ENCODE measurements around the gene DMRTA2.

The DMRTA2 gene

DNA sequence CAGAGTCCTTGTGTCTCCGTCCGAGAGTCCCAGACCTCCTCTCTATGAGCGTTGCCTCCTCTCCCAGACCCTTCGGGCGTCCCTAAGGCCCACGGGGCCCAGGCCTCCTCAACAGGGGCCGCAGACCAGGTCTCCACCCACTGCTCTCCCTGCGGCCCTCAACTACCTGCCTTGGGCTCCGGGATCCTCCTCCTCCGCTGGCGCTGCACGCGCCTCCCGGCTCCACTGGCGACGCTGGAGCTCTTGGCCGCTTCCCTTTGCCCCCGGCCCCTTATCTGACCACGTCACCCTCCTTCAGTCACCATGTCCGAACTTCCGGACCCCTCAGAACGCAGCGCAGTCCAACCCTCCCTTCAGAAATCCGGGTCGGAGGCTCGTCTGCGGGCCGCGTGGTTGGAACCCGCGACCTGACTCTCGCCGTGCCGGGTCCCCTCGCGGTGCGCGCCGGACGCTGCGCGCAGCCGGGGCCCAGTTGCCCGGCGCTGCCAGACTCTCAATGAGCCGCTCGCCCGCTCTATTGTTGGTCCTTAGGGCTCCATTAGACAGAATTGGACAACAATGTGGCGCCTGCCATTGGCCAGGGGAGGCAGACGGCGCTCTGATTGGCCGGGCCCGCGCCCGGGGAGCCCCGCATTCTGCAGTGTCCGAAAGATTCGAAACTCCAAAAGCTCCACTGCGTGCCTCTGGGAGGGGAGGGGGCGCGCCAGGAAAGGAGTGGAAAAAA, at the start of gene DMRTA2:
DMRTA2 (minus strand) TSS at position 498 of the 724 bp plus-strand sequence. CDS start 1,907 bp downstream, outside the sequence.
- DNase-seq (ENCODE audit: low read depth), result no peak

DNA sequence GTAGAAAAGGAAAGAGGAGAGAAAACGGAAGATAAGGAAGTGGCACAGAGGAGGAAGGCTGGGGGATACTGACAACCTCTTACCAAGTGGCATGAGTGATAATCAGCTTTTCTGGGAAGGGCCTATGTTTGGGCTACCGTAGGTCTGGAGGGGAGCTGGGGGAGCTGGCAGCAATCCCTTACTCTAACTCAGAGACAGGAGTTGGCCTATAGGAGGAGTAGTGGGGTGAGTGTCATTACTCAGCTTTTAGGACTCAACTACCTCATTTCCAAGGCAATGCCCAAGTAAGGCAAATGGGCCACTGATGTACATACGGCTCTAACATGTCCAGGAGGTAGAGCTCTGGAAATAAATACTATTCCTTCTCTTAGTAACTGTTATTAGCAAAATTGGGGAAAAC, 48.7 kb upstream of the DMRTA2 start:
- DNase-seq (ENCODE audit: low read depth), result no peak

DNA sequence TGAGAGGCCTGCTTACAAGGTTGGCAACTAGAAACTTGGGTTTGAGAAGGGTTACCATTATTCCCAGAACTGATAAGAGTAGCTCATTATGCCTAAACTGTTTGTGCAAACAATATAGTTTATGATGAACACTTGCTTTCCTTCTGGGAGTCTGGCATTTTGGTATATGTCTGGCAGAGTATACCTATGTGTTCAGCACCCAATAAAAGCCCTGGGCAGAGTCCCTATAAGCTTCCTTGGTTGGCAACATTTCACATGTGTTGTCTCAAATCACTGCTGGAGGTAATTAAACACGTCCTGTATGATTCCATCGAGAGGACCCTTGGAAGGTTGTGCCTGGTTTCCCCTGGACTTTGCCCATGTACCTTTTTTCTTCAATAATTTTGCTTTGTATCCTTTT, 39.7 kb upstream of the DMRTA2 start:
- no peak for DNase-seq (ENCODE audit: low read depth)

DNA sequence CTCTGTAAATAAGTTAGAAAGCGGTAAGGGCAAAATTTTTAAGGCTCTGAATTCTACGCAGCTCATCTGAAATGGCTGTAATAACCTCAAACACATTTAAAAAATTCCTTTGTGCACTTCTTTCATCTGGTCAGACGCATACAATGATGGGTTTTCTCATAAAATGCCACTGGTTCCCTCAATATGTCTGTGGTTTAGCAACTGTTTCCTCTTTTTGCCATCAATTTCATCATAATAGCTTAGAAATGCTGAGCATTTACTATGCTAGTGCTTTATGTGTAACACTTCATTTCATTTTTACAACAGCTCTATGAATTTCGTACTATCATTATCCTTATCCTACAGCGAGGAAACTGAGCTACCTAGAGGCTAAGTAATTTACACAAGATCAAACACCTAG, 35.3 kb upstream of the DMRTA2 start:
- no peak for DNase-seq (ENCODE audit: low read depth)

DNA sequence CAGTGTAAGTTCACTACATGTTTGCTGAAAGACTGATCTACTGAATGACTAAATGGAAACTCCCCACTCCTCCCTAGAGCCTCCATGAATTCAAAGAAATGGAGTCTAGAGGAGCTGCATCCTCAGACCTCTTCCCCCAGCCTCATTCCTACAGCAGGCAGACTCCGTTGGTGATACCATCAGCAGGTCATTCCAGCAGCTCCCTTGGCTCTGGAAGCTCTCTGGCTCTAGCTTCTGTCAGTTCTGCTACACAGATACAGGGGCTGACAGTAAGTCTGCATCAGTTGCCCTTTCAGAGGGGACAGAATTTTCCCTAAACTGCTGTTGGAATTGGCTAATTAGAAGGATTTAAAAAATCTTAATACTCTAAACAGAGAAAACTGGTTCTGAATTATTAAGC, 31.7 kb upstream of the DMRTA2 start:
- DNase-seq (ENCODE audit: low read depth), result no peak

DNA sequence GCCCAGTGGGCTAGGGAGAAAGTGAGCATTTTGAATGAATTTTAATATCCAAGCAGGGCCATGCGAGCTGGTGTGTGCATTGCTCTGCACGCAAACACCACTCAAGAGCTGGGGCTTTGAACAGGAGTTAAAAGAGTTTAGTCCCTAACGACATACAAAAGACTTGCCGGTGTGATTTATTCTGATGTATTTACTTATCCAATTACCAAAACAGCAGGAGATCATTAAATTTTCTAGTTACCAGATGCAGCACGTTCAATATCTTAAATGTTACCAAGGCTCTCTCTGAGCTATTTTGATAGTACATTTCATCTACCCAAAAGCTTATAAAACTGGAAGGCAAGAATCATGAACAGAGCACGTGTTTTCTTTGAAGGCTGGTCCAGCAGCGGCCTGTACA, 30.0 kb upstream of the DMRTA2 start:
- DNase-seq (ENCODE audit: low read depth), result no peak

DNA sequence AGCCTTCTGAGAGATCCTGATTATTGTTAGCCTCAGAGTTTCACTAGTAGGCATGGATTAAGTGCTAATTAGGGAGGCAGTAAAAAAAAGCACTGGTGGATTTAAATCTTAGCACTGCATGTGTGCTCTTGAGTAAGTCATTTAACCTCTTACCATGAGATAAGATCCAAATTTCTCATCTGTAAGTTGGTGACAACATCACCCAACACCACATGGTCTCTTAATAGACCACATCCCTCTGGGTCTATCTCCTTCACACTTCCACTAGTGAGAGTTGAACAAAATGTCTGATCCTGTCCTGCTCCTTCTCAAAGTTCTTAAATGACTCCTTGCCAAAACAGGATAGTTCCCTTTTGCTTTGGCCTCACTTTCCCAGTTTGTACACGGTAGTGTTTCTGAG, 29.5 kb upstream of the DMRTA2 start:
- DNase-seq (ENCODE audit: low read depth), result no peak

DNA sequence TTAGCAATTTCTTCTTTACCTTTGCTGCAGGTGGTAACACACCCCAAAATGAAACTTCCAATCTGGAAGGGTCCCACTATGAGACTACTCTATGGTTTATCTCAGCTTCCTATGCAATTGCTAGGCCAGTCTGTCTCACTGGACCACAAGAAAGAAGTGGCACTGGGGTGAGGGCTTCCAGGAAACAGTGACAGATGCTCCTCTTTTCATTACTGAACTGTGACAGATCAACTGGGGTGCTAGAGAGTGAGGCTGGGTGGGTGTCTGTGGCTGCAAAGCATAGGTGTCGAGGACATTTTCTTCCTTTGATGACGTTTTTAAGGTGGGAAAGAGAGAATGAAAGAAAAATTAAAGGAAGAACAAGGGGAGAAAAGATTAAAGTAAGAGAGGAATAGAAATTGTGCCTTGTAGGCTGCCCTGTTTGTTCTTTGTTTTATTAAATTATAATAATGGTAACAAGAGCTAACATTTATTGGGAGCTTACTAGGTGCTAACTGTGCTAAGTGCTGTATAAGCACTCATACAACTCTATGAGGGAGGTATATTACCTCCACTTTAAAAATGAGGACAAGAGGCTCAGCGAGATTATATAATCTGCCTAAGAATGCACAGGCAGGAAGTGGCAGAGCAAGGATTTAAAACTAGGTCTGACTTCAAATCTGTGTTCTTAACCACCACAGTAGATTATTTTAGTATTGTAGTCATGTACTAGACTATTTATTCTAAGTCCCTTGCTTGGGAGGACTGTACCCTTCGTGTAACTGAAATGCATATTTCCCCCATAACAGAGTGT, 27.8 kb upstream of the DMRTA2 start:
- DNase-seq (ENCODE audit: low read depth), result no peak

DNA sequence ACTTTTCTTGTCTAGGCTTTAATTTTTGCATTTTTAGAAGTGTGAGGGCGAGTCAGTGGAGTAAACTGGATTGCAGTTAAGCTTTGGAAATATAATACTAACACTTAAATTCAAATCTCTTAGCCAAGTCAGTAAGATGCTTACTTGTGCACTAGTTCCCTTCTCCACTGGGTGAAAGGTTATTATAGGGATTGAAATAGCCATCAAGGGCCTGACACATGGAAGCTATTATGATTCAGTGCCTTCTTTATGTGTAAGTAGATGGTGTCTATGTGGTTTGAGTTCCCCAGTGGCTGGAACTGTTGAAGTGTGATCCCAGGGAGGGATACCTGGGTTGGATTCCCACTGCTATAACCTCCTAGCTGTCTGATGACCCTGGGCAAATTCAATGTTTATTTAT, 24.7 kb upstream of the DMRTA2 start:
- no peak for DNase-seq (ENCODE audit: low read depth)

DNA sequence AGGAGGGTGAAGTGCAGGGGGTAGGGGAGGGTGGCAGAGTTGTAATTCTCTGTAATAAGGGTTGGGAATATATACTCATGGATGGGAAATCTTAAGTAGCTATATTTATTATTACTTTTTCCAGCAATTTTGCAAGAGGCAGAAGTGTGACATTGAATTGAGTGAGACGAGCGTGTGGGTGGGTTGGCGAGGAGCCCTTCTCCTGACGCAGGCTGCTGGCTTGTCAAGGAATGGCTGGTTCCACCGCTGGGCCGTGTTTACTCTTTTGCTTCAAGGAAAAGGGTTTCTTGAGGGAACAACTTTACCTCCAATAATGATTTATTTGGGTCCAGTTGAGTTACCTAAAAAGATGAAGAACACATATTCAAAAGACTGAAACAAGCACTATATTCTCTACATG, 17.9 kb upstream of the DMRTA2 start:
- no peak for DNase-seq (ENCODE audit: low read depth)

DNA sequence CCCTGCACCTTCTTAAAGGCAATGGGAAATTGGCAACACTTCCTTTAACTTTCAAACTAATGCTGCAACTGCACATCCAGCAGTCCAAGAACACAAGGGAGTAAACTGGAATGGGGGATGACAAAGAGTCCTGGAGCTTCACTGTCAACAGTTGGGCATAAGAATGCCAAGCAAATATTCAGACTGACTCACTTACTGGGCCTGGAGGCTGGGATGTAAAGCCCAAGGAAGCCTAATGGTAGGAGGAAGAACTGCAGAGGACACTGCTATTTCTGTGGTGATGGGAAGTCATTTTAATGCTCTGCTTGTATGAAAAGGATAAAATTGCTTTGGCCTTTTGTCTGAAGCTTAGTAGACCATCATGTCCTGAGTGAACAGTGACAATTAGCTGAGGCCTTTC, 15.7 kb upstream of the DMRTA2 start:
- DNase-seq (ENCODE audit: low read depth), result peak; percentile 12

DNA sequence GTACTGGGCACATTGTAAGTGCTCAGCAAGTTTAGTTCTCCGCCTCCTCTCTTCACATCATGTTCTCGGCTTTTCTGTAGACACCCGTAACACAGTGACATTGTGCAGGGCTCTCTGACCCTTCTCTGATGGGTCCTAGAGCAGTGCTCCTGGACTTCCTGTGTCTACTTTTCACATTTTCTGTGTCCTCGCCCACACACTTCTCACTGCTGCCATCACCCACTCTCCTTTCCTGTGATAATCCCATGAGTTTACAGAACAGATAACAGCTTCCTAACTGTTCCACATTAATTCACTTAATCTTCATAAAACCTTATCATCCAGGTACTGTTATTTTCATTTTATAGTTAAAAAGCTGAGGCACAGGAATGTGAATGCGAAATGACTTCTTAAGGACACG, 13.2 kb upstream of the DMRTA2 start:
- DNase-seq (ENCODE audit: low read depth), result no peak

DNA sequence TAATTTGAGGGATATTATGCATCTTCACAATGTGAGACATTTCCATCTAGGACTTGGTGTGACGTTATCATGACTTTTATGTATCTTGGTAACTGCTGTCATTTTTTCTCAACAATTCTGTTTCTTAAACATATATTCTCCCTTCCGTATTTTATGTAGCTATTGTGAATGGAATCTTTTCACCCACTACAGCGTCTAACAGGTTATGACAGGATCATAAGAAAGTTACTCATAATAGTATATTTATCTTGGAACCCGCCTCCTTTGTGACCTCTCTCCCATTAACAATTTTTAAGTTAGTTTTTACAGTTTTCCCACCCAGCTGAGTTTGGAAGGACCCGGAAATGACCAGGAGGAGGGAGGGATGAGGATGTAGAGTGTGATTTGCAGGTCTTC, 6.8 kb upstream of the DMRTA2 start:
- no peak for DNase-seq (ENCODE audit: low read depth)

DNA sequence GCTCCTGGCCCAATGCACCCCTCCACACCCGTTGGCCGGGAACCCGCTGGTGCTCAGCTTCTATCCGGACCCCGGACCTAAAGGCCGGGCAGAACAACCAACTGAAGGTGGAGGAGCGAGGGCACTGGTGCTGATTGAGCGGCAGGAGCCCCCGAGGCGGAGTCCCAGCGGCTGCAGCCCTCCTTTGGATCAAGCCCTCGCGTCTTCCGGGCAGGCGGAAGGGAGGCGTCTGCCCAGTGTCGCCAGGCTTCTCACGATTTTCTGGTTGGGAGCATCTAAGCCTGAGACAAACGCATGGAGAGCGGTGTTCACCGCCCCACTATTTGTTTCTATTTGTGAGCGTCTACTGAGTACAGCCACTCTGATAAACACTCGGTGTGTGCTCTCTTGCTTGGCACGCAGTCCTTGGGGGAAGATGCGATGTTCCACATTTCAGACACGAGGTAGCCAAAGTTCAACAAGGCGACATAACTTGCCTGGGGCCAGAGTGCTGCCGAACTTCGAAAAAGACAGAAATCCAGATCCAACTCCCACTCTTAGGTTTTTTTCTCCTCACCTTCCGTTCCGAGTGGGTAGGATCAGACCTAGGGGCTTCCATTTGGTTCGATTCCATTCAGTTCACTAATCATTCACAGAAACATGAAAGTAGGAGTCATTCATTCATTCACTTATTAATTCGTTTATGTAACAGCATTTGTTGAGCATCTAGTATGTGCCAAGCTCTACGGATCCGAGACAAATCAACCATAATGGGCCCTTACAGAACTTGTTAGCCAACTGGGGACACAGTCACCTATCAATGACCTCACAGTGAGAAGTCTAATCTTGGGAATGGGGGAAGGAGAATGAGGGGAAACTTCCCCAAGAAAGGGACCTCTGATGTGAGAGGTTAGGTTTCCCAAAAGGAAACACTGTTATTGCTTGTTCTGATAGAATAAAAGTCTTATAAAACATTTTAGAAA, 4.9 kb upstream of the DMRTA2 start:
- DNase-seq (ENCODE audit: low read depth), result no peak

DNA sequence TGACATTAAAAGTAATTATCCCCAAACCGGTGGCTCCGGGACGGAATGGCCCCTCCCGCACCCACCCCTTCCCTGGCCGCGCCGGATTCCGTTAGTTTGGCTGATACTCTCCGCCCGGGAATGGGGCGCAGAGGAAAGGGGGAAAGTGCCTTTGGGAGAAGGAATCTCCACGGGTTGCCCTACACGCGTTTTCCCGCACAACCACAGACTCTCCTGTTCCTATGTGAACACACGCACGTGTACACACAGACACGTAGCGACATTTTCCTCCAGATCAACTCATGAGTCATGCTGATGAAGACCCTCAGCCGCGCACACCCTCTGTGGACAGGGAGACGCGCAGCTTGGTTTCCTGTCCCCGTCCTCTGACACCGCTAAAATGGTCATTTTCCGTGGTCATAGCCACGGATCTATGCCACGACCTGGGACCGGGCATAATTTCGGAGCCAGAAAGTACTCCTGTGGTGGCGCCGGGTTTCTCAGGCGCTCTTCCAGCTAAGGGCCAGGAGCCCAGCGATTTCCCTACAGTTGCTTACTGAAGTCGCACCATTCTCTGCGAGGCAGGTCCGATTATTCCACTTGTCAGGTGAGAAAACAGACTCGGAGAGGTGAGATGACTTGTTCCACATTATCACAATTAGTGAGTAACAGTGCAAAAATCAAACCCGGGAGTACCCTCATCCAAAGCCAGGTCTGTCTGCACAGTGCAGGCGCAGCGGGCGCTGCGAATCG, 4.0 kb upstream of the DMRTA2 start:
- no peak for DNase-seq (ENCODE audit: low read depth)

DNA sequence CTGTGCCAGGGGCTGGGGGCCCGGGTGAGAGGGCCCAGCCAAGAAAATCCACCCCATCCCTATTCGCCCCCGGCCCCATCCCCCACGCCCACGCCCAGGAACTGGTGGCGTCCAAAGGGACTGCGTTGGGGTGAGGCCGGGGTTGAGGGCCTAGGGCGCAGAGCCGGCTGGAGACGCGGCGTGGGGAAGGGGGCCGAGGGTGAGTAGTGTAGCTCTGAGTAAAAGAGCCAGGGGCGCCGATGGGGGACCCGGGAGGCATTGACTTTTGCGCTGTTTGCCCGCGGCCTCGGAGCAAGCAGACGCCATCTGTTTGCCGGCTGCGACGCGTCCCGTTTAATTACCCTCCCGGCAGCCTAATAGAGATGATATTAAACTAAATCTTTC, 3.5 kb upstream of the DMRTA2 start:
- DNase-seq (ENCODE audit: low read depth), result no peak

DNA sequence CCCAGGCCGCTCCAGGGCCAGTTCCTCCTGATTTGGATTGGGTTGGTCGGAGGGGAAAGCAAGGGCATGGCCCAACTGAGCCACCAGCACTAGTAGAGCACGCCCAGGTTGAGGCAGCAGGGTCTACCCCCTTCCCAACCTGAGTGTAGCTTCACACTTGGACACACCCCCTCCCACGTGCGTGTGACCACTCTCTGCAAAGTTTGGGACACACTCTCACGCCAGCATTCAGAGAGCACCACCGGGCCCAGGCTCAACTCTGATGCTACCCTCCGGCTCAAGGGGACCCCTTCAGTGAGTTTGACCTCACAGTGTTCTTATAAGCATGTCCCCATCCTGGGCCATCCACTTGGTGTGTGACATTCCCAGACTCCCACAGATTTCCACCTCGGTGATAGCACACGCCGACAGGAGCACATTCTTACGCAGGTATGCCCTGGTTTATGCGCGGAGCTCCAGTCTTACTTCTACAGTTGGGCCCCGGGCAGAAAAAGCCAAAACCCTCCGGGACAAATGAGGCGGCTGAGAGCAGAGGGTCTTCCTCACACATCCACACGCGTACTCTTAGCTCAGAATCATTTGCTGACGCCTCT, 3.0 kb upstream of the DMRTA2 start:
- no peak for DNase-seq (ENCODE audit: low read depth)

DNA sequence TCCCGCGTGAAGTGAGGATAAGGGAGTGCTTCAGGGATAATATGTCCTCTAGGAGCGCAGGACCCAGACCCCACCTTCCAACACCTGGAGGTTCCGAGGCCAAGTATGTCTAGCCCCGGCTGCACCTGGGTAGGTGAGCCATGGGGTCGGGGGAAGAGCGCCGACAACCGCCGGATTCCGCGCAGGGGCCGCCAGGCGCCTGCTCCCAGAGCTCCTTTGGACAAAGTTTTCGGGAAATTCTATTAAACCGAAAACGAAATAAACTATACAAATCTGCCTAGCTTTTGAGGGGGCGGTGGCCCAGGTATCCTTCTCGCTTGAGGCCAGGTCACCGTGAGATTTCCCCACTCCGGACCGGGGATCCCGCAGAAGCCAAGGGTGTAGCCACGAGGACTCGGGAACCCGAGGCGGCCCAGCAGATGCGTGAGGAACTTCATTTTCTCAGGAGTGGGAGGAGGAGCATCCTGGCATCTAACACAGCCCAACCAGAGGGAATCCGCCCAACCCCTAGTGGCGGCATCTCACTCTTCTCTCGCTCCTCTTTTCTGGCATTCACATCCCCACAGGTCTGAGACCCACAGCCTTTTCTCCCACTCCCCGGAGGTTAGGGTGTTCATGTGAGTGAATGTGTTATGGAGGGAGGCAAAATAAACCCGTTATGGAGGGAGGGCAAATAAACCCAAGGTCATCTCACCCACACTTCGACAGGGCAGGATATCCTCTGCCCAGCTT, 2.3 kb upstream of the DMRTA2 start:
- DNase-seq (ENCODE audit: low read depth), result no peak

DNA sequence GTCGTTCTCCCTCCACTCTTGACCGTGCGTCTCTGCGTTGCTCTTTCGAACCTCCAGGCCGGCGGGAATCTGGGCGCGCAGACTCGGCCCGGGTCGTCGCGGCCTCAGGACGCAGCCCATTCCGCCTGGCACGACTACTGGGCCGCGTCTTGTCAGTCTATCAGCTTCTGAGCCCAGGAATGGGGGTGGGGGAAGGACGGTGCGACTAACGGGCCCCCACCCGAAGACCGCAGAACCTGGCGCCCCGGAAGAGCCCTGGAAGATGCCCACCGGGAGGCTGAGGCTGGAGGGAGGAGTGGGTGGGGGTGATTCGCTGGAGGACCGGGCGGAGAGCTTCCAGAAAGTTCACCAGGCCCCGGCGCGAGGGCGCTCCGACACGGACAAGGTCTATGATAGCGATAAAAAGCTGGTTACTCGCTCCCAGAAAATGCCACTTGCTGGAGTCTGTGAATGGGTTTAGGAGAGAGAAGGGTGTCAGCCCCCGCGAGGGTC, 1.7 kb upstream of the DMRTA2 start:
- DNase-seq (ENCODE audit: low read depth), result no peak

DNA sequence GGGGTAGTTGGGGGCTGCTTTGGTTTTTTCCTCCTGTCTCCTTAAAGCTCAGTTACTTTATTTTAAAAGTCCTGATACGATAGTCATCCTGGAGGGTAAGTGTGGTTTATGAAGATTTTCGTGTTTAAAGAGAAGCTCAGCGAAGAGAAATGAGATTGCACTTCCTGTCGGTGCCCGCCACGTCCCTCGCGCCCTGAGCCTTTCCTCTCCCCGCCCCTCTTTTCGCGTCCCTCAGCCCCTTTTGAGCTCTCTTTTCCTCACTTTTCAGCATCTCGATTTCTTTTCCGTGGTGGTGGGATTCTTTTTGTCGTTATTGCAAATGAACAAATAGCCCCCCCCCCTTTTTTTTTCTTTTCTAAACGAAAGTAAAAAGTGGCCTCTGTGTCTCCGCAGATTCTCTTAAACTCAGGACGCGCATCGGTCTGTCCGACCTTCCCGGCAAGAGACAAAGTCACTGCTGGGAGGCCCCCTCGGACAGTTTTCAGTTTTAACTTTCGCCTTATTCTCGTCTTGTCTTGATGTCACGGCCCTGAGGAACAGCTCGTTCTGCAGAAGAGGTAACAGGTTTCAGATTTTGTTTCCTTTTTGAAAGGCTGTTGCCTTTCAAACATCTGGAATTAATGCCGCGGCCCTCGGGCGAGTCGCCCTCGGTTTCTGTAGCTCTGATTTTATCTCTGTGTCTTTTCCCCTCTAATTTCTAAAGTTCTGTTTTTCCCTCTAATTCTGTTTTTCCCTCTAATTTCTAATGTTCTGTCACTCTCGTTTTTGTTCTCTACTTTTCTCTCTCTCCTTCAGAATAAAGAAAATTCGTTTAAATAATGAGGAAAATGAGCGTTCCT, 1.0 kb upstream of the DMRTA2 start:
- DNase-seq (ENCODE audit: low read depth), result no peak

All from HS-27A (cell line).